MG63 (cell line): ENCODE results near the gene TCEAL9. TPM values are rescaled to one million over a fixed set of nuclear protein-coding genes. Genes with fewer than 3 reads are reported as not detected.

Source experiments
- DNase-seq: peaks from one replicate; pipeline ENCODE4 v3.0.0-alpha.2; 2020
- H3K27me3 ChIP-seq: fragments of 250-450 bp; sonication (Bioruptor Pico); 2 replicates; pipeline ENCODE4 v1.5.1; 2020; ENCODE audit warnings: mild to moderate bottlenecking, moderate library complexity
- H3K36me3 ChIP-seq: fragments of 250-450 bp; sonication (Bioruptor Pico); 2 replicates; pipeline ENCODE4 v1.5.1; 2020; ENCODE audit warnings: mild to moderate bottlenecking, moderate library complexity
- H3K4me3 ChIP-seq: fragments of 250-450 bp; sonication (Bioruptor Pico); 2 replicates; pipeline ENCODE4 v1.5.1; 2020; ENCODE audit warnings: mild to moderate bottlenecking, moderate library complexity
- H3K9me3 ChIP-seq: fragments of 250-450 bp; sonication (Bioruptor Pico); 2 replicates; pipeline ENCODE4 v1.5.1; 2020; ENCODE audit warnings: mild to moderate bottlenecking, moderate library complexity
- total RNA-seq: library from RNA; depleted of rRNA; stranded (reverse); fragments of >200 nt; shearing (Covaris generic); gene quantifications from 2 replicates; pipeline ENCODE4 v1.2.3, GENCODE V29; 2014; ENCODE audit warnings: low replicate concordance; rRNA removed

TCEAL9 gene
- total RNA-seq, 1 experiment from 2014 or later = 44.1 TPM

DNA sequence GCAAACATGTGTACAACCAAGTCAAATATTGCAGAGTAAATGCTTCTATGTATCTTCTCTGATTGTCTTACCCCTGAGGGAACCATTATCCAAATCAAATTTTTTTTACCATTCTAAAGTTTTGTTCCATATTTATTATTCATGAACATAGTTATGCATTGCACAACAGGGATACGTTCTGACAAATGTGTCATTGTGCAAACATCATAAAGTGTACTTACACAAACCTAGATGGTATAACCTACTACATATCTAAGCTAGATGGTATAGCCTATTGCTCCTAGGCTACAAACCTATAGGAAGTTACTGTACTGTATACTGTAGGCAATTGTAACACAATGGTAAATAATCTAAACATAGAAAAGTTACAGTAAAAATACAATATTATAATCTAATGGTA, 43.4 kb downstream of the TCEAL9 start:
- Histone ChIP-seq H3K4me3 (no peak overlapping the region), H3K27me3 (no peaks in the 10 kb centered on the region), H3K9me3 (no peaks in the 10 kb centered on the region), H3K36me3 (no peaks in the 10 kb centered on the region)
- no peak for DNase-seq

DNA sequence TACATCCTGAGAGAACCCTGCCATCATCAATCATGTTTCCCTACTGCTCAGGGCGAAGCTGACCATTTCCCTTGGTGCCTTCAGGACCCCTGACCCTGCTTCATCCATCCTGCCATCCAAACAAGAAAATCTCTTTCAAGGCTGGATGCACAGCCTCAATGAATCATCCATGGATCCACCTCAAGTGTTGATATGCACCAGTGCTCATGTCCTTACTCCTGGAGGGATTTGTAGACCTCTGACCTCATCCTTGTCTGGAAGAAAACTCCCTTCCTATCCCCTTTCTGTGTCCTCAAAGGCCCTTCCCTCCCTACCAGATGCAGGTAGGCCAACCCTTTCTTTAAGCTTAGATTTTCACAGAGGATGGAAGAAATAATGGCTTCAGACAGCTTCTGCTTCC, 44.6 kb downstream of the TCEAL9 start:
- H3K9me3 ChIP-seq = no peaks in the 10 kb centered on the region
- no peaks in the 10 kb centered on the region for H3K36me3 ChIP-seq
- H3K4me3 ChIP-seq = no peak overlapping the region
- no peaks in the 10 kb centered on the region for H3K27me3 ChIP-seq
- DNase-seq = no peak

DNA sequence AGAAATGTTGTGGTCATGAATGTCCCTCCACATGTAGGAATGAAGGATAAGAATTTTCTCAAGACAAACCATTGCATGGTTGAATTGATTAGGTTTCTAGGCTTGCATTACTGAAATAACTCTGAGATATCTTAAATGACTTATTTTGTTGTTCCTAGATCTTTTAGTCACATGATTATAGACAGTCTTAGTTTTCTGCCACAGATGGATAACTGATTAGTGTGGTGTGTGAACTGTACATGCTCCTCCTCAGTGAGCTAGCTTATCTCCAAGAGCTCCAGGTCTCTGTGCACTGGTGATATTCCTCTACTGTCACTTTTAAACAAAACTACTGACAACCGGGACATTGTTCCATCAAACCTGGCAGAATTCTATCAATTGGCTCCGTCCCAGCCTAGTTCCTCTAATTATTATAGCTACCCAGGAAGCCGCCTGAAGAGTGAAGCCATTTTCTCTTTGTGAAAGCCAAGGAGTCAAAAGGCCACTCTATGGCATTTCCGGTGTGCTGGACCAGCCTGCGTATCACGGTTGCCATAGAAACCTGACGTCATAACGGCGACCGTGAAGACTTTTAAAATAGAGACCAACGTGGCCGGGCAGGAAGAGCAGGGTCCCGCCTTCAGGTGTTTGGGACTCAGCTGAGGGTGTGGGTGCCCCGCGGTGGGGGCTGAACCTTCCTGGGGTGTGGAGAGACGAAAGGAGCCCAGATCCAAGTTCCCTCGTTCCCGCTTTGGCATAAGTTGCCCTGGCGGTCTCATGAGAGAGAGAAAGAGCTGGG, 48.1 kb downstream of the TCEAL9 start:
- peak; percentile 65 for DNase-seq
- peak overlapping the region; percentile 54 for H3K4me3 ChIP-seq
- no peaks in the 10 kb centered on the region for H3K36me3 ChIP-seq
- no peaks in the 10 kb centered on the region for H3K27me3 ChIP-seq
- no peaks in the 10 kb centered on the region for H3K9me3 ChIP-seq

DNA sequence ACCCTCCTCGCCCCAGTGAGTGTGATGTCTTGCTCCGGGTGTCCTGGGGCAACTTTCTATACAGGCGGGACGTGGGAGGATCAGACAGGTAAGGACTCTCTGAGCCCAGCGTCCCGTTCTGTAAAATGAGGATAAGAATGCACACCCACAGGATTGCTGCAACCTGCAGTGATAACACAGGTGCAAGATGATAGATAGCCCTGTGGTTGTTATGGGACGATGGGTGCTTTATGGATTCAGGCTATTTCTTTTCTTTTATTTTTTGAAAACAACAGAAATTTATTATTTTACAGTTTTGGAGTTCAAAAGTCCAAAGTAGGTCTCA, 48.7 kb downstream of the TCEAL9 start:
- Histone ChIP-seq H3K4me3 (peak overlapping the region; percentile 54), H3K36me3 (no peaks in the 10 kb centered on the region), H3K27me3 (no peaks in the 10 kb centered on the region), H3K9me3 (no peaks in the 10 kb centered on the region)
- no peak for DNase-seq

DNA sequence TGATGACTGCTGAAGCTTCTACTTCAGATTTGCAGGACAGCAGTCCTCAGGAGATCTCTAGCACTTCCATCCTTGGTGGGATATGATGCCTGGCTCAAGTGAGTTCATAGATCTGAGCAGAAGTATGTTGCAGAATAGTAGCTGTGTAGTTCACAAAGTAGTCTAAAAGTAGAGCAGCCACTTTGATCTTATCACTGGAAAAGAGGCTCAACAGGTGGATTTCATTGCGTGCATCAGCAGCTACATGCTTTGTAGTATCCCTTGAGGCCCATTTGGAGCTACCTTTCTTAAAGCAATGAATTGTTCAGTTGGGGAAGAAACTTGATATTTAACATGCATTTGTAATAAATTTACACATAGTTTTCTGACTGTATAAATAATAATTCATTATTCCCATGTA, 50.0 kb downstream of the TCEAL9 start:
- DNase-seq = no peak
- Histone ChIP-seq H3K36me3 (no peaks in the 10 kb centered on the region), H3K27me3 (no peaks in the 10 kb centered on the region), H3K4me3 (no peak overlapping the region), H3K9me3 (no peaks in the 10 kb centered on the region)

DNA sequence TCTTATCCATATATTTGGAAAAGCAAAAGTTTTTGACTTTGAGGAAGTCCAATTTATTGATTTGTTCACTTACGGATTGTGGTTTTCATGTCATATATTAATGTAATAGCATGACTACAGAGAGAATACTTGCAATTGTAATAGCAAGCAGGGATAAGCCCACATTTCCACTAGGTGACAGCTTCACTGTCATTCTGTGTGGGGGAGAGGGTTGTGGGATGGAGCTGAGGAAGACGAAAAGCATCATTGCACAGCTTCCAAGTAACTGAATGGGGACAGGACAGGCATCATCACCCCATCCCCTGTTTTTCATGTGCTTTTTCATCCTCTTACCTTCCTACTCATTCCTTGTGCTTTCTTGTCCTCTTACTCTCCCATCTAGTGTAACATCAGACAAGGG, 51.5 kb downstream of the TCEAL9 start:
- H3K27me3 ChIP-seq = no peaks in the 10 kb centered on the region
- H3K36me3 ChIP-seq = no peaks in the 10 kb centered on the region
- H3K4me3 ChIP-seq = no peak overlapping the region
- no peaks in the 10 kb centered on the region for H3K9me3 ChIP-seq
- DNase-seq = no peak

Other genes starting within 250 kb of the TCEAL9 start
- gene BEX4, start 141.4 kb upstream of the TCEAL9 start, total RNA-seq = not detected in 2 replicates
- 65.9 and 87.1 TPM in 2 replicates for gene TCEAL8, start 101.4 kb upstream of the TCEAL9 start, total RNA-seq
- gene TCEAL5, start 79.8 kb upstream of the TCEAL9 start, total RNA-seq = not detected in 2 replicates
- 0.57 TPM in 1 of 2 replicates, not detected in the other for gene BEX2, start 45.5 kb upstream of the TCEAL9 start, total RNA-seq
- not detected in 2 replicates for gene TCEAL7, start 26.3 kb upstream of the TCEAL9 start, total RNA-seq
- gene BEX3, start 20.0 kb downstream of the TCEAL9 start, total RNA-seq = 153 and 210 TPM in 2 replicates
- not detected in 2 replicates for gene RAB40A, start 163.0 kb downstream of the TCEAL9 start, total RNA-seq
- 12.9 and 22.8 TPM in 2 replicates for gene TCEAL4, start 229.0 kb downstream of the TCEAL9 start, total RNA-seq